ENCODE results near the gene EXOSC5.
"Not testable (repeated sequence)": the region's sequence is repeated elsewhere in the genome, so short reads cannot be mapped to it uniquely, and the experiment has no call there.

The EXOSC5 gene

GRCh38 chr19:41397086-41398049 is at the start of gene EXOSC5, which contains the start of gene BCKDHA:
Gene EXOSC5, minus strand, starts transcription at chr19:41397359. Its CDS starts 31 bp downstream, at chr19:41397328.
Gene BCKDHA, plus strand, starts transcription at chr19:41397818. Its CDS starts 10 bp downstream, at chr19:41397828.
- DNase-seq: peak; percentile 100

- DNase-seq: no peak
These were observed 48.4 kb upstream of the EXOSC5 start for GRCh38 chr19:41445575-41445974.

- no peak for DNase-seq
These were observed 46.8 kb upstream of the EXOSC5 start for GRCh38 chr19:41443813-41444455.

GRCh38 chr19:41442473-41443355 is 45.6 kb upstream of the EXOSC5 start, which contains the start of gene ERICH4:
Gene ERICH4, plus strand, starts transcription at chr19:41443156. Its CDS starts 14 bp downstream, at chr19:41443170.
- no peak for DNase-seq

GRCh38 chr19:41441321-41441945 is 44.3 kb upstream of the EXOSC5 start:
- DNase-seq: no peak

- DNase-seq: peak; percentile 95
These were observed 42.5 kb upstream of the EXOSC5 start, which contains the start of gene DMAC2 for GRCh38 chr19:41439441-41440222. Gene DMAC2, minus strand, starts transcription at chr19:41439912. Its CDS starts 13 bp downstream, at chr19:41439899.

GRCh38 chr19:41437944-41438574 is 40.9 kb upstream of the EXOSC5 start:
- DNase-seq: no peak

- DNase-seq: no peak
These were observed 39.5 kb upstream of the EXOSC5 start for GRCh38 chr19:41436674-41436951.

- DNase-seq: no peak
These were observed 38.9 kb upstream of the EXOSC5 start for GRCh38 chr19:41435936-41436673.

- not testable (repeated sequence) for DNase-seq
These were observed 38.2 kb upstream of the EXOSC5 start for GRCh38 chr19:41435376-41435775.

GRCh38 chr19:41434450-41434849 is 37.3 kb upstream of the EXOSC5 start:
- DNase-seq: no peak

GRCh38 chr19:41433171-41433570 is 36.0 kb upstream of the EXOSC5 start:
- no peak for DNase-seq

GRCh38 chr19:41431426-41432386 is 34.5 kb upstream of the EXOSC5 start:
- peak; percentile 35 for DNase-seq

- no peak for DNase-seq
These were observed 33.8 kb upstream of the EXOSC5 start for GRCh38 chr19:41430922-41431321.

- no peak for DNase-seq
These were observed 31.3 kb upstream of the EXOSC5 start for GRCh38 chr19:41428481-41428859.

- peak; percentile 73 for DNase-seq
These were observed 30.7 kb upstream of the EXOSC5 start for GRCh38 chr19:41427647-41428480.

- DNase-seq: peak; percentile 51
These were observed 29.9 kb upstream of the EXOSC5 start, which contains the start of gene B3GNT8 for GRCh38 chr19:41426952-41427646. Gene B3GNT8, minus strand, starts transcription at chr19:41427374. Its CDS starts 596 bp downstream, at chr19:41426778.

Measured in CD4-positive, alpha-beta T cell treated with Interleukin-21 for 1 hour (primary cell).